ENCODE measurements around the gene ZNF691.

Gene ZNF691

DNA sequence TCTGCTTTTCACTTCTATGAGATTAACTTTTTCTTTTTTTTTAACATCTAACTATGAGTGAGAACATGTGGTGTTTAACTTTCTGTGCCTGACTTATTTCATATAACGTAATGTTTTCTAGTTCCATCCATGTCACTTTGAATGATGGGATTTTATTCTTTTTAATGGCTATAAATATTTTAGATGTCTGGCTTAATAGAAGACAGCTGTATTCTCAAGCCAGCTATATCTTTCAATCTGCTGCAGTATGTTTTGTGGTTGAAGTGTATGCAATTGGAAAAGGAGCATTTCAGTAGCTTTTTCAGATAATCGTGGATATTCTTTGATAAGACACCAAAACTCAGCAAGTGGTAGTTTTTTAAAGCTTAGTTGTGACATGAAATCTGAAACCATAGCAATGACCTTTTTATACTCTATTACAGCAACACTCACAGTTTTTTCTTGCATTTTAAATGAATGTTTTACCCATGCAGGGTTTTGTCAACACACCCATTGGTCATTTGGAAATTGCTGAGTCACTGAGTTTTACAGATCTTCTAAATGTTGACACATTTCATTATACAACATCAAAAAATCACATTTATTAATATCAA, 23.5 kb upstream of the ZNF691 start:
- H3K36me3 Mint-ChIP-seq (ENCODE audit: low read depth), result no peaks in the 10 kb centered on the region
- no peak overlapping the region for H3K27ac Mint-ChIP-seq
- ATAC-seq (no peak), DNase-seq (no peak)
- H3K4me1 Mint-ChIP-seq, result peaks cover 12% of the 10 kb centered on the region
- no peaks in the 10 kb centered on the region for H3K9me3 Mint-ChIP-seq
- H3K4me3 Mint-ChIP-seq, result no peak overlapping the region
- H3K27me3 Mint-ChIP-seq, result no peaks in the 10 kb centered on the region

GRCh38 chr1:42824481-42825035, 21.9 kb upstream of the ZNF691 start:
- DNase-seq, result no peak
- no peak for ATAC-seq
- no peaks in the 10 kb centered on the region for H3K36me3 Mint-ChIP-seq (ENCODE audit: low read depth)
- no peaks in the 10 kb centered on the region for H3K9me3 Mint-ChIP-seq
- H3K27me3 Mint-ChIP-seq, result no peaks in the 10 kb centered on the region
- H3K4me1 Mint-ChIP-seq, result peaks cover 9% of the 10 kb centered on the region
- no peak overlapping the region for H3K27ac Mint-ChIP-seq
- H3K4me3 Mint-ChIP-seq, result no peak overlapping the region

- no peak overlapping the region for H3K27ac Mint-ChIP-seq
- ATAC-seq (no peak), DNase-seq (no peak)
- no peaks in the 10 kb centered on the region for H3K9me3 Mint-ChIP-seq
- H3K27me3 Mint-ChIP-seq, result no peaks in the 10 kb centered on the region
- H3K4me3 Mint-ChIP-seq, result no peak overlapping the region
- no peaks in the 10 kb centered on the region for H3K36me3 Mint-ChIP-seq (ENCODE audit: low read depth)
- peaks cover 9% of the 10 kb centered on the region for H3K4me1 Mint-ChIP-seq
These were observed 21.2 kb upstream of the ZNF691 start for GRCh38 chr1:42825036-42825851.

DNA sequence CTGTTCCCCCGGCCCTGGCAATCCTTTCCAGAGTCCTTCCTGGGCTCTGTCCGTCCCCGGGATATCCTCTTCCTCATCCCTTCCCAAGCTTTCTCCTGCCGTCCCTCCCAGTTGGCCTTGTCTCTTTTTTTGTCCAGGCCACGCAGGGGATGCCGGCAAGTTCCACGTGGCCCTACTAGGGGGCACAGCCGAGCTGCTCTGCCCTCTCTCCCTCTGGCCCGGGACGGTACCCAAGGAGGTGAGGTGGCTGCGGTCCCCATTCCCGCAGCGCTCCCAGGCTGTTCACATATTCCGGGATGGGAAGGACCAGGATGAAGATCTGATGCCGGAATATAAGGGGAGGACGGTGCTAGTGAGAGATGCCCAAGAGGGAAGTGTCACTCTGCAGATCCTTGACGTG, 15.8 kb upstream of the ZNF691 start:
- H3K4me3 Mint-ChIP-seq, result no peak overlapping the region
- no peak overlapping the region for H3K27ac Mint-ChIP-seq
- no peaks in the 10 kb centered on the region for H3K4me1 Mint-ChIP-seq
- ATAC-seq (no peak), DNase-seq (no peak)
- no peaks in the 10 kb centered on the region for H3K9me3 Mint-ChIP-seq
- H3K36me3 Mint-ChIP-seq (ENCODE audit: low read depth), result peaks cover 3% of the 10 kb centered on the region
- H3K27me3 Mint-ChIP-seq, result no peaks in the 10 kb centered on the region

- Mint-ChIP-seq H3K27ac (no peak overlapping the region), H3K9me3 (no peaks in the 10 kb centered on the region), H3K36me3 (ENCODE audit: low read depth) (peaks cover 5% of the 10 kb centered on the region), H3K4me1 (no peaks in the 10 kb centered on the region), H3K4me3 (no peak overlapping the region), H3K27me3 (no peaks in the 10 kb centered on the region)
- DNase-seq (no peak), ATAC-seq (no peak)
These were observed 15.1 kb upstream of the ZNF691 start for GRCh38 chr1:42831273-42831672.

DNA sequence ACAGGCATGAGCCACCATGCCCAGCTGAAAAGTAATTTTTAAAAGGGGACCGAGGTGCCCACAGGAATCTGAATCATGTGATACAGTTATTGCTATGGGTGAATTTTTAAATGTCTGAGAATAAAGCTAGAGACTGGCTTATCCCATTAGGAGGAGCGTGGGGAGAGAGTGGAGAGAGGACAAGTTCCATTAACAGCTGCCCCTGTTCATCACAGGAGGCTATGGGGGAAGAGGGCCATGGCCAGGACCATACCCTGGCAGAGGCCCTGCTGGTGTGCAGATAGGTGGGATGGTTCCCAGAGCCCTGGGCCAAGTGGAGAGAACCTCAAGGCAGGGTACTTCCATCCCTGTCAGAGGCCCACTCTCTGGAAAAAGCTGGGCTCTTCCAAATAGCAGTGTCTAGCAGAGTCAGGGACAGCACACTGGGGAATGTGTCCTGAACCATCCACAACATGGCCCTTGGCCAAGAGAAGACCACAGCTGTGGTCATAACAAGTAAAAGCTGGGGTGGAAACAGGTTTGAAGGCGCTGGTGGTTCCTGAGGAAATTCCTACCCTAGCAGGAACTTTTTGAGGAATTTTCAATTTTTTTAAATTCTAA, 13.7 kb upstream of the ZNF691 start:
- H3K36me3 Mint-ChIP-seq (ENCODE audit: low read depth), result peaks cover 6% of the 10 kb centered on the region
- H3K27ac Mint-ChIP-seq, result no peak overlapping the region
- no peaks in the 10 kb centered on the region for H3K4me1 Mint-ChIP-seq
- no peak overlapping the region for H3K4me3 Mint-ChIP-seq
- no peaks in the 10 kb centered on the region for H3K27me3 Mint-ChIP-seq
- no peaks in the 10 kb centered on the region for H3K9me3 Mint-ChIP-seq
- no peak for ATAC-seq
- no peak for DNase-seq

DNA sequence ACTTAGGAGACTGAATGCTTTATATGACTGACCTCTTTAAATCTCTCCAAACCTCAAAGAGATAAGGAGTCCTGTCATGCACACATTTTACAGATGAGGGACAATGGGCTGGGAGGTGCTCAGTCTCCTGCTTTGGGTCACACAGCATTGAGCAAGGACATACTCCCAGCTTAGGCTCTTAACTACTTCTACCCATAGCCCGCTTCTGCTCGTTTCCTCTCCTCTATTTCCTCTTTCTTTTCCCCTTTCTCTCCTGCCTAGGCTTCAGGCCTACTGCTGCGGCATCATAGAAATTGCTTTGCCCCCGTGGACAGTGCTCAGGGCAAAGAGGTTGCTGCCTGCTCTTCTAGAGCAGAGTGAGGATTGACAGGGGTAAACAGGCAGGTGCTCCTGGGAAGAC, 12.4 kb upstream of the ZNF691 start:
- Mint-ChIP-seq H3K27ac (no peak overlapping the region), H3K4me1 (no peaks in the 10 kb centered on the region), H3K27me3 (no peaks in the 10 kb centered on the region), H3K4me3 (no peak overlapping the region), H3K36me3 (ENCODE audit: low read depth) (peaks cover 6% of the 10 kb centered on the region), H3K9me3 (no peaks in the 10 kb centered on the region)
- DNase-seq (no peak), ATAC-seq (no peak)

DNA sequence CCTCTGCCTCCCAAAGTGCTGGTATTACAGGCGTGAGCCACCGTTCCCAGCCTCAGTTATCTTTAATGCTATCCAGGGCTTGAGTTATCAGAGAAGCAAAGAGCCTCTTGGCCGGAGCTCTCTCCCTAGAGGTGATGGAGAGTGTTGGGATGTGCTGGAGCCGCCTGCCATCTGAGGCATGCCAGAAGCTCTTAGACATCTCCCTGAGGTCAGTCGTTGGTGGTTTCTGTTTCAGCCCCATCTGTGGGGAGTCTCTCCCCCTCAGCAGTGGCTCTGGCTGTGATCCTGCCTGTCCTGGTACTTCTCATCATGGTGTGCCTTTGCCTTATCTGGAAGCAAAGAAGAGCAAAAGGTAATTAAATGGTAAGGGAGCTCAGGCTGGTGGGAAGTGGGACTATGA, 11.6 kb upstream of the ZNF691 start:
- DNase-seq (no peak), ATAC-seq (no peak)
- no peaks in the 10 kb centered on the region for H3K27me3 Mint-ChIP-seq
- no peaks in the 10 kb centered on the region for H3K4me1 Mint-ChIP-seq
- H3K9me3 Mint-ChIP-seq, result no peaks in the 10 kb centered on the region
- no peak overlapping the region for H3K27ac Mint-ChIP-seq
- H3K4me3 Mint-ChIP-seq, result no peak overlapping the region
- H3K36me3 Mint-ChIP-seq (ENCODE audit: low read depth), result peaks cover 6% of the 10 kb centered on the region

- DNase-seq (no peak), ATAC-seq (no peak)
- H3K36me3 Mint-ChIP-seq (ENCODE audit: low read depth), result peaks cover 4% of the 10 kb centered on the region
- H3K4me1 Mint-ChIP-seq, result no peaks in the 10 kb centered on the region
- H3K27ac Mint-ChIP-seq, result no peak overlapping the region
- H3K27me3 Mint-ChIP-seq, result no peaks in the 10 kb centered on the region
- H3K4me3 Mint-ChIP-seq, result no peak overlapping the region
- H3K9me3 Mint-ChIP-seq, result no peaks in the 10 kb centered on the region
These were observed 11.0 kb upstream of the ZNF691 start for GRCh38 chr1:42835422-42835821.

GRCh38 chr1:42837709-42838108, 8.7 kb upstream of the ZNF691 start:
- no peak overlapping the region for H3K27ac Mint-ChIP-seq

DNA sequence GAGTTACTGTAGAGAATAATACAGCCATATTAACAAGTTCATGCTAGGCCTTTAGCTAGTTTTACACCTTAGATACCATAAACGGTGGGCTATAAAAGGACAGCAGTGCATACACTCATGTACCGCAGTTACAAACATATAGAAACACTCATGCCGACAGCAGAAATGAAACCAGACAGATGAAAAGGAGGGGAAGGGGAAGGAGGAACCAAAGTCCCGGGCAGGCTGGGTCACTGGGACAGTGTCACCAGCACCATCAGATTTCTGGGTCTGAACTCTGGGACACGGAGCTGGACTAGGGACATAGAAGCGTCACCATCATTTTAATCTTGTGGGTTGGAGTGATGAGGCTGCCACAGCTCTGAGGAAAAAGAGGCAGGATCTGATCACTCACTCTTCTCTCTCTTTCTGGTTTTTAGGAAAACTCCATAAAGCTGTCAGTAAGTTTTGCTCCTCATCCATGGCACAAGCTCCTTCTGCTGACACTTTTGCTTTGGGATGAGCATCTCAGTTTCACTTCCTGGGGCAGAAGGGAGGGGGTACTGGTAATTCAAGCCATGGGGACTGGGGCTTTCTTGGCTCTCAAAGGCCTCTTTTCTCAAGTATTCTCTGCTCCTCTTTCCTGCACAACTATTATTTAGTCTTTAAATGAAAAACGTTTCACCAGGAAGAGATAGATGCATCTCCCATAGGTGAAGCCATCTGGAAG, 7.8 kb upstream of the ZNF691 start:
- no peak for ATAC-seq
- no peak for DNase-seq
- Mint-ChIP-seq H3K4me3 (no peak overlapping the region), H3K27ac (no peak overlapping the region), H3K27me3 (no peaks in the 10 kb centered on the region), H3K36me3 (ENCODE audit: low read depth) (peaks cover 2% of the 10 kb centered on the region), H3K4me1 (no peaks in the 10 kb centered on the region), H3K9me3 (no peaks in the 10 kb centered on the region)

More at GRCh38 chr1:42837709-42838108, 8.7 kb upstream of the ZNF691 start:
- Mint-ChIP-seq H3K36me3 (ENCODE audit: low read depth) (peaks cover 2% of the 10 kb centered on the region), H3K4me1 (no peaks in the 10 kb centered on the region), H3K27me3 (no peaks in the 10 kb centered on the region), H3K4me3 (no peak overlapping the region), H3K9me3 (no peaks in the 10 kb centered on the region)
- ATAC-seq, result no peak
- DNase-seq, result no peak

- peaks cover 6% of the 10 kb centered on the region for H3K4me1 Mint-ChIP-seq
- H3K9me3 Mint-ChIP-seq, result no peaks in the 10 kb centered on the region
- no peak for DNase-seq
- H3K27me3 Mint-ChIP-seq, result no peaks in the 10 kb centered on the region
- no peak for ATAC-seq
- H3K4me3 Mint-ChIP-seq, result no peak overlapping the region
- no peak overlapping the region for H3K27ac Mint-ChIP-seq
- H3K36me3 Mint-ChIP-seq (ENCODE audit: low read depth), result peaks cover 7% of the 10 kb centered on the region
These were observed 5.4 kb upstream of the ZNF691 start for GRCh38 chr1:42841010-42841409.

GRCh38 chr1:42841440-42842147, 4.8 kb upstream of the ZNF691 start:
- DNase-seq (no peak), ATAC-seq (no peak)
- Mint-ChIP-seq H3K4me1 (peaks cover 9% of the 10 kb centered on the region), H3K4me3 (no peak overlapping the region), H3K9me3 (no peaks in the 10 kb centered on the region), H3K27me3 (no peaks in the 10 kb centered on the region), H3K36me3 (ENCODE audit: low read depth) (peaks cover 5% of the 10 kb centered on the region), H3K27ac (no peak overlapping the region)

- H3K27me3 Mint-ChIP-seq, result no peaks in the 10 kb centered on the region
- H3K4me3 Mint-ChIP-seq, result no peak overlapping the region
- no peaks in the 10 kb centered on the region for H3K9me3 Mint-ChIP-seq
- no peak overlapping the region for H3K27ac Mint-ChIP-seq
- DNase-seq (peak; percentile 12), ATAC-seq (no peak)
- peaks cover 21% of the 10 kb centered on the region for H3K36me3 Mint-ChIP-seq (ENCODE audit: low read depth)
- peaks cover 31% of the 10 kb centered on the region for H3K4me1 Mint-ChIP-seq
These were observed 1.7 kb upstream of the ZNF691 start for GRCh38 chr1:42844592-42845140.

Measured in activated naive CD8-positive, alpha-beta T cell treated with anti-CD3 and anti-CD28 coated beads, Interleukin-2, amount 50 U/mL, for 24 hours (primary cell).